HG03159 (cell line): Measurements from ENCODE around the gene ZNF18.
"Not testable (repeated sequence)": the region's sequence is repeated elsewhere in the genome, so short reads cannot be mapped to it uniquely, and the experiment has no call there.

ENCODE experiments used
- ATAC-seq: cut with Tn5 transposase; IDR thresholded peaks from one replicate; pipeline ENCODE4 v1.9.1; 2021; ENCODE audit warnings: mild to moderate bottlenecking, moderate library complexity; ENCODE audit not compliant: unreplicated experiment

ZNF18 gene

GRCh38 chr17:11986179-11986941 is 10.9 kb downstream of the ZNF18 start:
- ATAC-seq = no peak

- ATAC-seq = no peak
These were observed 15.4 kb downstream of the ZNF18 start for GRCh38 chr17:11981862-11982261.

- ATAC-seq = no peak
These were observed 16.5 kb downstream of the ZNF18 start for GRCh38 chr17:11980813-11981212.

- no peak for ATAC-seq
These were observed 17.5 kb downstream of the ZNF18 start for GRCh38 chr17:11979795-11980194.

- ATAC-seq = not testable (repeated sequence)
These were observed 24.5 kb downstream of the ZNF18 start for GRCh38 chr17:11972741-11973140.

- ATAC-seq = no peak
These were observed 27.7 kb downstream of the ZNF18 start for GRCh38 chr17:11969565-11969964.

GRCh38 chr17:11954936-11955335 is 42.3 kb downstream of the ZNF18 start:
- ATAC-seq = no peak

- ATAC-seq = no peak
These were observed 43.4 kb downstream of the ZNF18 start for GRCh38 chr17:11953924-11954323.

- ATAC-seq = no peak
These were observed 44.7 kb downstream of the ZNF18 start for GRCh38 chr17:11952610-11953009.

- ATAC-seq = no peak
These were observed 46.3 kb downstream of the ZNF18 start for GRCh38 chr17:11950771-11951519.

GRCh38 chr17:11949571-11949970 is 47.7 kb downstream of the ZNF18 start:
- not testable (repeated sequence) for ATAC-seq

GRCh38 chr17:11948789-11949188 is 48.5 kb downstream of the ZNF18 start:
- ATAC-seq = no peak

- no peak for ATAC-seq
These were observed 52.7 kb downstream of the ZNF18 start for GRCh38 chr17:11944587-11944986.

- no peak for ATAC-seq
These were observed 53.4 kb downstream of the ZNF18 start for GRCh38 chr17:11943759-11944347.

GRCh38 chr17:11943086-11943485 is 54.2 kb downstream of the ZNF18 start:
- not testable (repeated sequence) for ATAC-seq

- no peak for ATAC-seq
These were observed 56.4 kb downstream of the ZNF18 start for GRCh38 chr17:11940904-11941303.

- no peak for ATAC-seq
These were observed 61.4 kb downstream of the ZNF18 start for GRCh38 chr17:11935734-11936406.

- ATAC-seq = no peak
These were observed 64.9 kb downstream of the ZNF18 start for GRCh38 chr17:11932337-11932898.

GRCh38 chr17:11928436-11928835 is 68.8 kb downstream of the ZNF18 start:
- ATAC-seq = no peak
